Naive thymus-derived CD4-positive, alpha-beta T cell (primary cell): ENCODE results near the gene SIDT1. TPM values are rescaled to one million over a fixed set of nuclear protein-coding genes. Genes with fewer than 3 reads are reported as not detected.

ENCODE experiments used
- ATAC-seq: fragments of 150-1000 bp; cut with Tn5 transposase; 2 replicates; pipeline ENCODE4 v1.10.0; 2021; ENCODE audit warnings: mild to moderate bottlenecking, moderate library complexity
- CTCF ChIA-PET: fragments of 350-600 bp; sonication (Branson Sonifier 250); formaldehyde crosslinking; loops from one replicate; lab custom pipeline; 2021; ENCODE audit warnings: antibody characterized with exemption; lab: Charles Lee
- POLR2A ChIA-PET: fragments of 350-600 bp; sonication (Branson Sonifier 250); formaldehyde crosslinking; loops from one replicate; lab custom pipeline; 2021; ENCODE audit warnings: antibody characterized with exemption, inconsistent platforms; lab: Charles Lee
- DNase-seq, 9 donors: peaks; one replicate each; pipeline versions ENCODE4 v3.0.0 to v3.0.0-alpha.2; 2020 to 2022; ENCODE audit warnings: mixed read lengths in 1 of 9
- H3K27ac ChIP-seq: one replicate; pipeline ENCODE4 v1.7.0; 2013; ENCODE audit warnings: mild to moderate bottlenecking, low read depth, low read length, moderate library complexity
- H3K27me3 ChIP-seq, 2 donors: one replicate each; pipeline ENCODE4 v1.7.0; 2013; ENCODE audit warnings: low read length in 2 of 2, mild to moderate bottlenecking in 2 of 2, moderate library complexity in 2 of 2; ENCODE audit not compliant: control insufficient read depth in 2 of 2, insufficient read depth in 2 of 2
- H3K36me3 ChIP-seq, 3 experiments: 1 replicate in 2 of 3; 2 replicates in 1 of 3; pipeline ENCODE4 v1.7.0; 2013; ENCODE audit warnings: low read length in 3 of 3, mild to moderate bottlenecking in 3 of 3, moderate library complexity in 1 of 3; ENCODE audit not compliant: insufficient read depth in 3 of 3, control insufficient read depth in 2 of 3
- H3K4me1 ChIP-seq, 2 donors: one replicate each; pipeline ENCODE4 v1.7.0; 2013; ENCODE audit warnings: low read length in 2 of 2, mild to moderate bottlenecking in 2 of 2, moderate library complexity in 1 of 2; ENCODE audit not compliant: control insufficient read depth in 2 of 2, insufficient read depth in 2 of 2
- H3K4me3 ChIP-seq: 2 replicates; pipeline ENCODE4 v1.7.0; 2013; ENCODE audit warnings: mild to moderate bottlenecking, low read length
- H3K9me3 ChIP-seq, 3 experiments: 1 replicate in 2 of 3; 2 replicates in 1 of 3; pipeline ENCODE4 v1.7.0; 2013; ENCODE audit warnings: low read length in 3 of 3; ENCODE audit not compliant: control insufficient read depth in 2 of 3
- H3K27ac Mint-ChIP-seq, 9 donors: one replicate each; pipeline ENCODE4 v1.8.0; 2020 to 2022; ENCODE audit warnings: mixed read lengths in 9 of 9, mild to moderate bottlenecking in 8 of 9, moderate library complexity in 5 of 9, inconsistent platforms in 2 of 9
- H3K27me3 Mint-ChIP-seq, 5 donors: one replicate each; pipeline ENCODE4 v1.8.0; 2021 to 2022; ENCODE audit warnings: mixed read lengths in 5 of 5, mild to moderate bottlenecking in 1 of 5
- H3K36me3 Mint-ChIP-seq, 5 donors: one replicate each; pipeline ENCODE4 v1.8.0; 2020 to 2022; ENCODE audit warnings: mixed read lengths in 5 of 5, mild to moderate bottlenecking in 3 of 5, inconsistent platforms in 1 of 5
- H3K4me1 Mint-ChIP-seq, 7 donors: one replicate each; pipeline ENCODE4 v1.8.0; 2020 to 2022; ENCODE audit warnings: mixed read lengths in 7 of 7, mild to moderate bottlenecking in 3 of 7, inconsistent platforms in 1 of 7
- H3K4me3 Mint-ChIP-seq, 10 donors: one replicate each; pipeline ENCODE4 v1.8.0; 2020 to 2022; ENCODE audit warnings: mild to moderate bottlenecking in 10 of 10, mixed read lengths in 10 of 10, moderate library complexity in 6 of 10, inconsistent platforms in 2 of 10
- H3K9me3 Mint-ChIP-seq, 11 donors: one replicate each; pipeline ENCODE4 v1.8.0; 2020 to 2022; ENCODE audit warnings: mixed read lengths in 11 of 11, mild to moderate bottlenecking in 4 of 11, inconsistent platforms in 1 of 11, moderate library complexity in 1 of 11
- intact Hi-C, 2 donors: fragments of 100-400 bp; cut with micrococcal nuclease; formaldehyde crosslinking; loops; one replicate each; pipeline ENCODE4 v1.15.1; 2023
- polyA plus RNA-seq, 2 donors: library from polyadenylated mRNA; unstranded; fragments of 300-500 nt; fragmentation: Illumina TruSeq; gene quantifications; one replicate each; pipeline ENCODE4 v1.2.3, GENCODE V29; 2021
- total RNA-seq, 6 experiments: library from RNA in 5 of 6; stranded (reverse) in 5 of 6; gene quantifications; 1 replicate in 5 of 6; 2 replicates in 1 of 6; pipeline ENCODE4 v1.2.3 and lab custom pipeline; 2021 to 2026

SIDT1 gene
- total and polyA plus RNA-seq, 7 experiments from 2014 or later: 19.9 to 65.7 (median 58.5) TPM

GRCh38 chr3:113570158-113570557 is 37.8 kb downstream of the SIDT1 start:
- H3K4me3 Mint-ChIP-seq: no peak overlapping the region
- peak overlapping the region in 1 of 9 donors; percentile 21 for H3K27ac Mint-ChIP-seq
- no peaks in the 10 kb centered on the region for H3K27me3 Mint-ChIP-seq
- H3K4me1 ChIP-seq: no peaks in the 10 kb centered on the region
- H3K9me3 Mint-ChIP-seq: peaks cover 0 to 2% (median 0%) of the 10 kb centered on the region in 11 donors
- ChIA-PET POLR2A (no interaction called here), CTCF (no interaction called here)
- no peak overlapping the region for H3K4me3 ChIP-seq
- no peak for DNase-seq
- no peaks in the 10 kb centered on the region for H3K27me3 ChIP-seq
- intact Hi-C loops: no loop called here
- no peak for ATAC-seq
- no peak overlapping the region for H3K27ac ChIP-seq
- H3K36me3 ChIP-seq: peaks cover 3 to 43% (median 5%) of the 10 kb centered on the region in 3 experiments
- H3K4me1 Mint-ChIP-seq: peaks cover 0 to 24% (median 9%) of the 10 kb centered on the region in 7 donors
- no peaks in the 10 kb centered on the region for H3K9me3 ChIP-seq
- peaks cover 2 to 34% (median 4%) of the 10 kb centered on the region in 5 donors for H3K36me3 Mint-ChIP-seq

- intact Hi-C loops: no loop called here
- H3K27me3 ChIP-seq: no peaks in the 10 kb centered on the region
- no peak for ATAC-seq
- Mint-ChIP-seq H3K27ac (peak overlapping the region in 6 of 9 donors; percentile 1 to 73 (median 51)), H3K4me3 (no peak overlapping the region), H3K27me3 (no peaks in the 10 kb centered on the region), H3K9me3 (peaks cover 0 to 2% (median 0%) of the 10 kb centered on the region in 11 donors), H3K36me3 (peaks cover 2 to 29% (median 4%) of the 10 kb centered on the region in 5 donors), H3K4me1 (peaks cover 0 to 16% (median 9%) of the 10 kb centered on the region in 7 donors)
- H3K4me1 ChIP-seq: no peaks in the 10 kb centered on the region
- peaks cover 3 to 49% (median 5%) of the 10 kb centered on the region in 3 experiments for H3K36me3 ChIP-seq
- H3K9me3 ChIP-seq: no peaks in the 10 kb centered on the region
- no peak overlapping the region for H3K27ac ChIP-seq
- DNase-seq: no peak
- H3K4me3 ChIP-seq: no peak overlapping the region
- CTCF ChIA-PET: no interaction called here
- POLR2A ChIA-PET: no interaction called here
Observed at GRCh38 chr3:113571360-113571759, 39.0 kb downstream of the SIDT1 start.

- H3K27me3 Mint-ChIP-seq: no peaks in the 10 kb centered on the region
- H3K4me1 Mint-ChIP-seq: peaks cover 3 to 21% (median 13%) of the 10 kb centered on the region in 7 donors
- Histone ChIP-seq H3K36me3 (peaks cover 0 to 33% (median 0%) of the 10 kb centered on the region in 3 experiments), H3K27me3 (no peaks in the 10 kb centered on the region), H3K4me1 (no peaks in the 10 kb centered on the region), H3K4me3 (no peak overlapping the region), H3K9me3 (no peaks in the 10 kb centered on the region), H3K27ac (peak overlapping the region; percentile 41)
- DNase-seq (no peak), ATAC-seq (no peak)
- peak overlapping the region in 6 of 9 donors; percentile 58 to 88 (median 76) for H3K27ac Mint-ChIP-seq
- ChIA-PET CTCF (interaction anchor here (3.2 kb wide), 1 partner anchor 81 kb away, joined by 15 read pairs; no protein-coding TSS in a partner anchor), POLR2A (no interaction called here)
- H3K9me3 Mint-ChIP-seq: peaks cover 0 to 2% (median 0%) of the 10 kb centered on the region in 11 donors
- intact Hi-C loops: no loop called here
- H3K4me3 Mint-ChIP-seq: no peak overlapping the region
- peaks cover 0 to 20% (median 3%) of the 10 kb centered on the region in 5 donors for H3K36me3 Mint-ChIP-seq
Observed at GRCh38 chr3:113573728-113574127, 41.4 kb downstream of the SIDT1 start.

- ATAC-seq (no peak), DNase-seq (no peak)
- no peaks in the 10 kb centered on the region for H3K27me3 ChIP-seq
- ChIA-PET CTCF (interaction anchor here (1.4 to 3.2 kb wide), 2 partner anchors 77 to 81 kb away, joined by 11 to 15 read pairs; no protein-coding TSS in a partner anchor), POLR2A (no interaction called here)
- no peaks in the 10 kb centered on the region for H3K4me1 ChIP-seq
- no peaks in the 10 kb centered on the region for H3K27me3 Mint-ChIP-seq
- H3K27ac Mint-ChIP-seq: peak overlapping the region in 8 of 9 donors; percentile 14 to 88 (median 74)
- peaks cover 0 to 31% (median 0%) of the 10 kb centered on the region in 3 experiments for H3K36me3 ChIP-seq
- no peak overlapping the region for H3K27ac ChIP-seq
- no peaks in the 10 kb centered on the region for H3K9me3 ChIP-seq
- H3K36me3 Mint-ChIP-seq: peaks cover 0 to 20% (median 3%) of the 10 kb centered on the region in 5 donors
- intact Hi-C loops: no loop called here
- H3K4me3 Mint-ChIP-seq: no peak overlapping the region
- H3K4me3 ChIP-seq: no peak overlapping the region
- H3K4me1 Mint-ChIP-seq: peaks cover 3 to 21% (median 13%) of the 10 kb centered on the region in 7 donors
- H3K9me3 Mint-ChIP-seq: peaks cover 0 to 2% (median 0%) of the 10 kb centered on the region in 11 donors
Observed at GRCh38 chr3:113574213-113574612, 41.9 kb downstream of the SIDT1 start.

GRCh38 chr3:113575206-113575605 is 42.9 kb downstream of the SIDT1 start:
- intact Hi-C loops: loop anchor here in 1 of 2 donors (5.0 kb wide), 2 partner anchors 63 to 438 kb away; no protein-coding TSS in a partner anchor
- Histone ChIP-seq H3K27me3 (no peaks in the 10 kb centered on the region), H3K36me3 (peaks cover 0 to 27% (median 0%) of the 10 kb centered on the region in 3 experiments), H3K4me3 (no peak overlapping the region), H3K9me3 (no peaks in the 10 kb centered on the region), H3K4me1 (no peaks in the 10 kb centered on the region), H3K27ac (no peak overlapping the region)
- peaks cover 3 to 21% (median 13%) of the 10 kb centered on the region in 7 donors for H3K4me1 Mint-ChIP-seq
- no peak overlapping the region for H3K4me3 Mint-ChIP-seq
- DNase-seq (no peak), ATAC-seq (no peak)
- ChIA-PET CTCF (interaction anchor here (1.4 to 3.2 kb wide), 2 partner anchors 78 to 82 kb away, joined by 11 to 15 read pairs; no protein-coding TSS in a partner anchor), POLR2A (no interaction called here)
- peak overlapping the region in 8 of 9 donors; percentile 10 to 79 (median 66) for H3K27ac Mint-ChIP-seq
- H3K36me3 Mint-ChIP-seq: peaks cover 0 to 16% (median 2%) of the 10 kb centered on the region in 5 donors
- peaks cover 0 to 2% (median 0%) of the 10 kb centered on the region in 11 donors for H3K9me3 Mint-ChIP-seq
- no peaks in the 10 kb centered on the region for H3K27me3 Mint-ChIP-seq

GRCh38 chr3:113585228-113585627 is 52.9 kb downstream of the SIDT1 start:
- CTCF ChIA-PET: no interaction called here
- H3K4me3 ChIP-seq: no peak overlapping the region
- no peaks in the 10 kb centered on the region for H3K4me1 ChIP-seq
- ATAC-seq (no peak), DNase-seq (no peak)
- Mint-ChIP-seq H3K27me3 (no peaks in the 10 kb centered on the region), H3K27ac (peak overlapping the region in 1 of 9 donors; percentile 63), H3K9me3 (no peaks in the 10 kb centered on the region), H3K4me3 (no peak overlapping the region), H3K36me3 (peaks cover 4 to 64% (median 34%) of the 10 kb centered on the region in 5 donors), H3K4me1 (peaks cover 0 to 25% (median 15%) of the 10 kb centered on the region in 7 donors)
- peaks cover 4 to 55% (median 21%) of the 10 kb centered on the region in 3 experiments for H3K36me3 ChIP-seq
- no peak overlapping the region for H3K27ac ChIP-seq
- H3K27me3 ChIP-seq: no peaks in the 10 kb centered on the region
- H3K9me3 ChIP-seq: no peaks in the 10 kb centered on the region
- intact Hi-C loops: no loop called here
- POLR2A ChIA-PET: no interaction called here
